GM12878 (cell line): Measurements from ENCODE around the gene NPNT. TPM values are rescaled to one million over a fixed set of nuclear protein-coding genes. Genes with fewer than 3 reads are reported as not detected.

Experiments
- ATAC-seq: fragments of 200-7000 bp; cut with Tn5 transposase; 3 replicates; pipeline ENCODE4 v1.9.1; 2020; ENCODE audit warnings: mild to moderate bottlenecking, moderate library complexity
- BruUV-seq: library from RNA; stranded (reverse); fragments of 400-500 nt; replicated peaks from 2 replicates; lab custom pipeline; 2021; lab: Mats Ljungman, UMichigan
- CTCF ChIA-PET: fragments of 300-600 bp; sonication (Branson Sonifier 250); formaldehyde crosslinking; extraction: SDS; loops from one replicate; lab custom pipeline; 2021; ENCODE audit warnings: inconsistent platforms; lab: Yijun Ruan, JAX
- POLR2A ChIA-PET: fragments of 350-600 bp; formaldehyde crosslinking; extraction: SDS; loops from one replicate; lab custom pipeline; 2021; ENCODE audit warnings: inconsistent platforms; lab: Charles Lee
- RAD21 ChIA-PET: fragments of 300-600 bp; sonication (Branson Sonifier 250); formaldehyde crosslinking; loops from one replicate; lab custom pipeline; 2023; ENCODE audit warnings: antibody characterized with exemption; ENCODE audit not compliant: unreplicated experiment; lab: Charles Lee
- SMC1A ChIA-PET: fragments of 300-600 bp; sonication (Branson Sonifier 250); formaldehyde crosslinking; loops from one replicate; lab custom pipeline; 2023; ENCODE audit not compliant: unreplicated experiment, uncharacterized antibody; lab: Charles Lee
- DNase-seq: peaks from one replicate; pipeline ENCODE4 v3.0.0-alpha.2; 2011; ENCODE audit warnings: low read depth, low spot score
- FAIRE-seq: peaks from 3 replicates; lab custom pipeline; 2011; peaks lifted over from hg19 to GRCh38; lab: Jason Lieb, UNC
- H2AFZ ChIP-seq: 2 replicates; pipeline ENCODE4 v1.6.0; 2011; ENCODE audit warnings: low read depth, low read length, control low read depth; ENCODE audit not compliant: control insufficient read depth
- H3K27ac ChIP-seq: 2 replicates; pipeline ENCODE4 v1.5.1; 2011; ENCODE audit warnings: control low read depth; ENCODE audit not compliant: control insufficient read depth, insufficient read depth
- H3K27me3 ChIP-seq, 2 experiments: replicated peaks in 1 of 2; 2 replicates each; pipeline versions ENCODE4 v1.6.0 to v1.6.1; 2011; ENCODE audit warnings: low read length in 1 of 2; ENCODE audit not compliant: control insufficient read depth in 2 of 2, insufficient read depth in 2 of 2
- H3K36me3 ChIP-seq, 2 experiments: 2 replicates each; pipeline ENCODE4 v1.5.1; 2011; ENCODE audit warnings: low read length in 1 of 2; ENCODE audit not compliant: control insufficient read depth in 2 of 2, insufficient read depth in 2 of 2
- H3K4me1 ChIP-seq: 2 replicates; pipeline ENCODE4 v1.6.1; 2011; ENCODE audit warnings: mild to moderate bottlenecking, low read length, moderate library complexity, mixed read lengths; ENCODE audit not compliant: control insufficient read depth, insufficient read depth
- H3K4me2 ChIP-seq: 2 replicates; pipeline ENCODE4 v1.6.0; 2011; ENCODE audit warnings: control low read depth; ENCODE audit not compliant: control insufficient read depth, insufficient read depth
- H3K4me3 ChIP-seq: fragments of 200-600 bp; sonication (generic); 2 replicates; pipeline ENCODE4 v1.5.1; 2016
- H3K79me2 ChIP-seq: 2 replicates; pipeline ENCODE4 v1.6.0; 2011; ENCODE audit warnings: low read length; ENCODE audit not compliant: control insufficient read depth, insufficient read depth
- H3K9ac ChIP-seq: 2 replicates; pipeline ENCODE4 v1.8.0; 2011; ENCODE audit warnings: low read length, control low read depth, mixed read lengths; ENCODE audit not compliant: control insufficient read depth, insufficient read depth
- H3K9me3 ChIP-seq: replicated peaks from 3 replicates; pipeline ENCODE4 v1.5.1; 2011; ENCODE audit warnings: mild to moderate bottlenecking, low read length; ENCODE audit not compliant: control insufficient read depth, insufficient read depth
- H4K20me1 ChIP-seq: 2 replicates; pipeline ENCODE4 v1.6.0; 2011; ENCODE audit not compliant: control insufficient read depth, insufficient read depth
- BCL11A ChIP-seq: IDR thresholded peaks from 2 replicates; pipeline ENCODE4 v1.6.1; 2011; ENCODE audit warnings: low read depth, low read length
- CBX5 ChIP-seq: sonication (generic); IDR thresholded peaks from 2 replicates; pipeline ENCODE4 v1.6.1; 2016; ENCODE audit warnings: low read depth, moderate library complexity, mild to moderate bottlenecking, inconsistent platforms
- EGR1 ChIP-seq, 2 experiments: IDR thresholded peaks; 1 replicate in 1 of 2; 2 replicates in 1 of 2; pipeline ENCODE4 v1.6.1; 2011 to 2012; ENCODE audit warnings: low read depth in 2 of 2, low read length in 2 of 2, borderline replicate concordance in 1 of 2, mild to moderate bottlenecking in 1 of 2, moderate library complexity in 1 of 2
- NR2F1 ChIP-seq: fragments of 450-650 bp; conservative IDR thresholded peaks from 2 replicates; pipeline ENCODE4 v1.6.1; 2017; ENCODE audit warnings: mild to moderate bottlenecking
- NRF1 ChIP-seq: conservative IDR thresholded peaks from 2 replicates; pipeline ENCODE4 v1.6.1; 2011; ENCODE audit warnings: mild to moderate bottlenecking, low read depth, low read length, improper control_type of control experiment
- POLR2AphosphoS2 ChIP-seq: IDR thresholded peaks from 2 replicates; pipeline ENCODE4 v1.6.1; 2011; ENCODE audit warnings: low read depth, mild to moderate bottlenecking, low read length, improper control_type of control experiment, moderate library complexity
- SREBF2 ChIP-seq: IDR thresholded peaks from 2 replicates; pipeline ENCODE4 v1.6.1; 2012; ENCODE audit warnings: mild to moderate bottlenecking, low read length
- WGBS: methylation state at CpG from one replicate; pipeline ENCODE4 v1.1.6; 2016; ENCODE audit warnings: low lambda C conversion rate; ENCODE audit not compliant: insufficient replicate concordance, insufficient coverage; ENCODE audit errors: missing lambda C conversion rate; 5-methylcytosine and 5-hydroxymethylcytosine counted together
- in situ Hi-C: fragments of 300-500 bp; cut with MboI; formaldehyde crosslinking; loops from 9 replicates; pipeline ENCODE4 v1.14.3; 2018; ENCODE audit warnings: mixed read lengths
- intact Hi-C: fragments of 100-400 bp; cut with micrococcal nuclease; formaldehyde crosslinking; loops from one replicate; pipeline ENCODE4 v1.14.2; 2022; ENCODE audit not compliant: unreplicated experiment
- polyA plus RNA-seq, 11 experiments: library from polyadenylated mRNA; depleted of rRNA in 4 of 11; unstranded in 6 of 11; stranded (reverse) in 5 of 11; fragments of >200 nt; fragmentation: Nextera tagmentation in 4 of 11; fragmentation: Illumina TruSeq in 1 of 11; extraction: Ambion mirVana in 4 of 11; extraction: Trizol in 1 of 11; gene quantifications; 1 replicate in 1 of 11; 2 replicates in 10 of 11; pipeline versions ENCODE4 v1.2.1 to v1.2.3, GENCODE V29; 2011 to 2016; ENCODE audit warnings: inconsistent platforms in 2 of 11, missing spikeins in 2 of 11, low read depth in 1 of 11
- total RNA-seq, 4 experiments: library from RNA; depleted of rRNA in 3 of 4; stranded (reverse); fragments of >200 nt in 3 of 4; fragmentation: Illumina TruSeq in 1 of 4; extraction: Trizol in 1 of 4; gene quantifications; 2 replicates each; pipeline versions ENCODE4 v1.2.1 to v1.2.3, GENCODE V29; 2013 to 2021
- TF ChIP-seq, protein P1 (sequence below): fragments of 450-650 bp; IDR thresholded peaks from 2 replicates; pipeline ENCODE4 v1.6.1; 2017; ENCODE audit warnings: mild to moderate bottlenecking
- TF ChIP-seq, protein P2 (sequence below): IDR thresholded peaks from 2 replicates; pipeline ENCODE4 v1.6.1; 2012; ENCODE audit warnings: low read length, inconsistent platforms
- TF ChIP-seq, protein P3 (sequence below): IDR thresholded peaks from 2 replicates; pipeline ENCODE4 v1.6.1; 2011; ENCODE audit warnings: borderline replicate concordance, low read depth, mild to moderate bottlenecking, moderate library complexity, low read length; ENCODE audit not compliant: insufficient read depth, poor library complexity, severe bottlenecking

NPNT gene
- total and polyA plus RNA-seq, 10 of the 15 experiments (the other 5 are each of a cell fraction or from before 2014, with no cell fraction given) = 0.18 to 70.5 (median 54.1) TPM

DNA sequence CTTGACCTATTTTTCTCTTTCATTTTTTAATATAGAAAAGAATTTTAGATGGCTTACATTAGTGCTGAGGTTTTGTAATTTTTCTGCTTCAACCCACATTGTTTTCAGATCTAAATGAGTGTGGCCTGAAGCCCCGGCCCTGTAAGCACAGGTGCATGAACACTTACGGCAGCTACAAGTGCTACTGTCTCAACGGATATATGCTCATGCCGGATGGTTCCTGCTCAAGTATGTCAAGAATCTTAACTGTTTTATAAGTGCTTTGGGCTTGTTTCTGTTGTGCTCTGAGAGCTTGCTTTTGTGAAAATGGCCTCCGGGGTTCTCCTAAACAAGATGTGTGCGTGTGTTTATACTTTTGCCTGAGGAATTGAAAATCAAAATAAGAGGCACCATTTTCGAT lies 41.6 kb downstream of the NPNT start:
- DNase-seq (no peak), ATAC-seq (no peak), FAIRE-seq (no peak)
- CTCF ChIA-PET = interaction anchor here (0.9 kb wide), 1 partner anchor 121 kb away, joined by 3 read pairs; no protein-coding TSS in a partner anchor
- H3K27ac ChIP-seq = no peak overlapping the region
- no peaks in the 10 kb centered on the region for H3K79me2 ChIP-seq
- no peak overlapping the region for H2AFZ ChIP-seq
- RAD21 ChIA-PET = no interaction called here
- peaks cover 4% of the 10 kb centered on the region; the same call in 1 of the 2 replicates for H3K4me1 ChIP-seq
- H3K9me3 ChIP-seq = no peaks in the 10 kb centered on the region
- H3K9ac ChIP-seq = no peak overlapping the region
- BruUV-seq = no TSS peak
- no peaks in the 10 kb centered on the region for H4K20me1 ChIP-seq
- no peaks in the 10 kb centered on the region for H3K36me3 ChIP-seq
- in situ Hi-C loops (no loop called here), intact Hi-C loops (no loop called here)
- POLR2A ChIA-PET = no interaction called here
- H3K27me3 ChIP-seq = no peaks in the 10 kb centered on the region
- 75% methylated on average over 7 of the region's 7 CpGs for WGBS
- no peak overlapping the region for H3K4me3 ChIP-seq
- SMC1A ChIA-PET = no interaction called here
- TF ChIP-seq BCL11A (no peak), NRF1 (no peak)
- no peak overlapping the region for H3K4me2 ChIP-seq

GRCh38 chr4:105937759-105938158 lies 42.5 kb downstream of the NPNT start:
- SMC1A ChIA-PET = interaction anchor here (1.1 kb wide), 1 partner anchor 18 kb away, joined by 3 read pairs; no protein-coding TSS in a partner anchor
- Histone ChIP-seq H3K27ac (no peak overlapping the region), H3K36me3 (no peaks in the 10 kb centered on the region), H2AFZ (no peak overlapping the region), H3K4me2 (no peak overlapping the region), H3K4me3 (no peak overlapping the region), H3K79me2 (no peaks in the 10 kb centered on the region), H4K20me1 (no peaks in the 10 kb centered on the region), H3K27me3 (no peaks in the 10 kb centered on the region), H3K9ac (no peak overlapping the region), H3K9me3 (no peaks in the 10 kb centered on the region), H3K4me1 (peaks cover 4% of the 10 kb centered on the region; the same call in 1 of the 2 replicates)
- no TSS peak for BruUV-seq
- POLR2A ChIA-PET = no interaction called here
- no peak for DNase-seq
- ATAC-seq = no peak
- CTCF ChIA-PET = no interaction called here
- intact Hi-C loops (no loop called here), in situ Hi-C loops (no loop called here)
- RAD21 ChIA-PET = interaction anchor here (1.1 kb wide), 1 partner anchor 417 kb away, joined by 3 read pairs; no protein-coding TSS in a partner anchor
- FAIRE-seq = no peak
- WGBS = 50% methylated on average over 1 of the region's 1 CpG
- TF ChIP-seq, protein P1, sequence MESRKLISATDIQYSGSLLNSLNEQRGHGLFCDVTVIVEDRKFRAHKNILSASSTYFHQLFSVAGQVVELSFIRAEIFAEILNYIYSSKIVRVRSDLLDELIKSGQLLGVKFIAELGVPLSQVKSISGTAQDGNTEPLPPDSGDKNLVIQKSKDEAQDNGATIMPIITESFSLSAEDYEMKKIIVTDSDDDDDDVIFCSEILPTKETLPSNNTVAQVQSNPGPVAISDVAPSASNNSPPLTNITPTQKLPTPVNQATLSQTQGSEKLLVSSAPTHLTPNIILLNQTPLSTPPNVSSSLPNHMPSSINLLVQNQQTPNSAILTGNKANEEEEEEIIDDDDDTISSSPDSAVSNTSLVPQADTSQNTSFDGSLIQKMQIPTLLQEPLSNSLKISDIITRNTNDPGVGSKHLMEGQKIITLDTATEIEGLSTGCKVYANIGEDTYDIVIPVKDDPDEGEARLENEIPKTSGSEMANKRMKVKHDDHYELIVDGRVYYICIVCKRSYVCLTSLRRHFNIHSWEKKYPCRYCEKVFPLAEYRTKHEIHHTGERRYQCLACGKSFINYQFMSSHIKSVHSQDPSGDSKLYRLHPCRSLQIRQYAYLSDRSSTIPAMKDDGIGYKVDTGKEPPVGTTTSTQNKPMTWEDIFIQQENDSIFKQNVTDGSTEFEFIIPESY = no peak
- TF ChIP-seq NR2F1 = no peak
- TF ChIP-seq POLR2AphosphoS2 = no peak
- TF ChIP-seq EGR1 (IDR thresholded peaks at IDR 0.05; ENCODE audit: borderline replicate concordance in 1 of 2, low read depth in 2 of 2, low read length in 2 of 2) = no peak
- TF ChIP-seq, protein P2, sequence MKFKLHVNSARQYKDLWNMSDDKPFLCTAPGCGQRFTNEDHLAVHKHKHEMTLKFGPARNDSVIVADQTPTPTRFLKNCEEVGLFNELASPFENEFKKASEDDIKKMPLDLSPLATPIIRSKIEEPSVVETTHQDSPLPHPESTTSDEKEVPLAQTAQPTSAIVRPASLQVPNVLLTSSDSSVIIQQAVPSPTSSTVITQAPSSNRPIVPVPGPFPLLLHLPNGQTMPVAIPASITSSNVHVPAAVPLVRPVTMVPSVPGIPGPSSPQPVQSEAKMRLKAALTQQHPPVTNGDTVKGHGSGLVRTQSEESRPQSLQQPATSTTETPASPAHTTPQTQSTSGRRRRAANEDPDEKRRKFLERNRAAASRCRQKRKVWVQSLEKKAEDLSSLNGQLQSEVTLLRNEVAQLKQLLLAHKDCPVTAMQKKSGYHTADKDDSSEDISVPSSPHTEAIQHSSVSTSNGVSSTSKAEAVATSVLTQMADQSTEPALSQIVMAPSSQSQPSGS = no peak
- no peak for TF ChIP-seq SREBF2
- TF ChIP-seq, protein P3, sequence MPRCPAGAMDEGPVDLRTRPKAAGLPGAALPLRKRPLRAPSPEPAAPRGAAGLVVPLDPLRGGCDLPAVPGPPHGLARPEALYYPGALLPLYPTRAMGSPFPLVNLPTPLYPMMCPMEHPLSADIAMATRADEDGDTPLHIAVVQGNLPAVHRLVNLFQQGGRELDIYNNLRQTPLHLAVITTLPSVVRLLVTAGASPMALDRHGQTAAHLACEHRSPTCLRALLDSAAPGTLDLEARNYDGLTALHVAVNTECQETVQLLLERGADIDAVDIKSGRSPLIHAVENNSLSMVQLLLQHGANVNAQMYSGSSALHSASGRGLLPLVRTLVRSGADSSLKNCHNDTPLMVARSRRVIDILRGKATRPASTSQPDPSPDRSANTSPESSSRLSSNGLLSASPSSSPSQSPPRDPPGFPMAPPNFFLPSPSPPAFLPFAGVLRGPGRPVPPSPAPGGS = no peak
- no peak for TF ChIP-seq CBX5
